Neural cell (in vitro differentiated cells): ENCODE results near the gene PRF1. TPM values are rescaled to one million over a fixed set of nuclear protein-coding genes. Genes with fewer than 3 reads are reported as not detected.
"Not testable (repeated sequence)": the region's sequence is repeated elsewhere in the genome, so short reads cannot be mapped to it uniquely, and the experiment has no call there.

Experiments used
- H2AFZ ChIP-seq: fragments of 200-600, 300-800 bp; sonication (generic), shearing (Covaris generic); 2 replicates; pipeline ENCODE4 v1.6.0; 2014; ENCODE audit warnings: low read depth, mild to moderate bottlenecking, antibody characterized with exemption, low read length, moderate library complexity
- H3F3A ChIP-seq: fragments of 200-600 bp; shearing (Covaris generic); 2 replicates; pipeline ENCODE4 v1.6.1; 2016; ENCODE audit warnings: mild to moderate bottlenecking, moderate library complexity, mixed read lengths, antibody characterized with exemption, low read length; ENCODE audit not compliant: insufficient read depth, poor library complexity, severe bottlenecking
- H3K27ac ChIP-seq: fragments of 200-600, 300-800 bp; sonication (generic), shearing (Covaris generic); 2 replicates; pipeline ENCODE4 v1.5.1; 2014; ENCODE audit warnings: mild to moderate bottlenecking, low read length, moderate library complexity
- H3K27me3 ChIP-seq: fragments of 300-800, 200-600 bp; sonication (generic), shearing (Covaris generic); 2 replicates; pipeline ENCODE4 v1.6.0; 2014; ENCODE audit warnings: mild to moderate bottlenecking, low read depth, low read length, moderate library complexity; ENCODE audit not compliant: insufficient read depth
- H3K36me3 ChIP-seq: fragments of 300-800, 200-600 bp; sonication (generic), shearing (Covaris generic); 2 replicates; pipeline ENCODE4 v1.5.1; 2014; ENCODE audit warnings: mild to moderate bottlenecking, antibody characterized with exemption, low read length, moderate library complexity; ENCODE audit not compliant: insufficient read depth
- H3K4me2 ChIP-seq: fragments of 300-800, 200-600 bp; sonication (generic), shearing (Covaris generic); 2 replicates; pipeline ENCODE4 v1.6.0; 2014; ENCODE audit warnings: mild to moderate bottlenecking, low read length
- H3K4me3 ChIP-seq: fragments of 300-800, 200-600 bp; sonication (generic), shearing (Covaris generic); 2 replicates; pipeline ENCODE4 v1.5.1; 2014; ENCODE audit warnings: mild to moderate bottlenecking, low read length, moderate library complexity
- H3K79me2 ChIP-seq: fragments of 200-600 bp; shearing (Covaris generic); replicated peaks from 2 replicates; pipeline ENCODE4 v1.6.0; 2014; ENCODE audit warnings: mild to moderate bottlenecking, low read length, moderate library complexity; ENCODE audit not compliant: insufficient read depth
- H3K9ac ChIP-seq: fragments of 300-800, 200-600 bp; sonication (generic), shearing (Covaris generic); 2 replicates; pipeline ENCODE4 v1.6.1; 2016; ENCODE audit warnings: mild to moderate bottlenecking, low read length, mixed read lengths
- H3K9me2 ChIP-seq: fragments of 200-600 bp; shearing (Covaris generic); 2 replicates; pipeline ENCODE4 v1.6.1; 2016; ENCODE audit warnings: mild to moderate bottlenecking, low read length, mixed read lengths; ENCODE audit not compliant: insufficient read depth
- H3K9me3 ChIP-seq: fragments of 200-600, 300-800 bp; sonication (generic), shearing (Covaris generic); 2 replicates; pipeline ENCODE4 v1.6.1; 2016; ENCODE audit warnings: mild to moderate bottlenecking, mixed run types, low read length, moderate library complexity, mixed read lengths
- H4K20me1 ChIP-seq: fragments of 200-600 bp; shearing (Covaris generic); 2 replicates; pipeline ENCODE4 v1.6.1; 2016; ENCODE audit warnings: mild to moderate bottlenecking, mixed run types; ENCODE audit not compliant: insufficient read depth
- CTCF ChIP-seq: fragments of 450-650 bp; IDR thresholded peaks from 2 replicates; pipeline ENCODE4 v1.5.1; 2014; ENCODE audit warnings: antibody characterized with exemption, mild to moderate bottlenecking, moderate library complexity; ENCODE audit not compliant: poor library complexity, severe bottlenecking
- EP300 ChIP-seq: fragments of 450-650 bp; conservative IDR thresholded peaks from 2 replicates; pipeline ENCODE4 v1.6.1; 2014; ENCODE audit warnings: antibody characterized with exemption, mild to moderate bottlenecking, moderate library complexity; ENCODE audit not compliant: poor library complexity, severe bottlenecking
- EZH2 ChIP-seq: fragments of 200-600, 300-800 bp; shearing (Covaris generic), sonication (generic); IDR thresholded peaks from 2 replicates; pipeline ENCODE4 v1.6.1; 2014; ENCODE audit warnings: antibody characterized with exemption, low read length, borderline replicate concordance, mild to moderate bottlenecking; ENCODE audit not compliant: insufficient read depth, poor library complexity, severe bottlenecking
- MXI1 ChIP-seq: fragments of 450-650 bp; conservative IDR thresholded peaks from 2 replicates; pipeline ENCODE4 v1.6.1; 2014; ENCODE audit warnings: antibody characterized with exemption, mild to moderate bottlenecking; ENCODE audit not compliant: poor library complexity, severe bottlenecking
- POLR2AphosphoS5 ChIP-seq: IDR thresholded peaks from 2 replicates; pipeline ENCODE4 v1.6.1; 2012
- RAD21 ChIP-seq: fragments of 450-650 bp; conservative IDR thresholded peaks from 2 replicates; pipeline ENCODE4 v1.6.1; 2014; ENCODE audit warnings: antibody characterized with exemption, mild to moderate bottlenecking, moderate library complexity
- SMC3 ChIP-seq: fragments of 450-650 bp; conservative IDR thresholded peaks from 2 replicates; pipeline ENCODE4 v1.6.1; 2014; ENCODE audit warnings: antibody characterized with exemption, mild to moderate bottlenecking, moderate library complexity; ENCODE audit not compliant: poor library complexity
- TAF1 ChIP-seq: IDR thresholded peaks from 2 replicates; pipeline ENCODE4 v1.6.1; 2012; ENCODE audit warnings: low read depth
- polyA plus RNA-seq: library from polyadenylated mRNA; depleted of rRNA; stranded (reverse); fragments of >200 nt; gene quantifications from 2 replicates; pipeline ENCODE4 v1.2.3, GENCODE V29; 2014

PRF1 gene
- polyA plus RNA-seq, 1 donor from 2014 or later = not detected

- no peak overlapping the region for H3K4me3 ChIP-seq
- no peaks in the 10 kb centered on the region for H3K27me3 ChIP-seq
- TF ChIP-seq POLR2AphosphoS5 = no peak
- TF ChIP-seq MXI1 = no peak
- no peak for TF ChIP-seq EZH2
- H3K9ac ChIP-seq = no peak overlapping the region
- no peaks in the 10 kb centered on the region for H3K36me3 ChIP-seq
- H3K27ac ChIP-seq = no peak overlapping the region
- H3K4me2 ChIP-seq = no peak overlapping the region
- H3F3A ChIP-seq = no peaks in the 10 kb centered on the region
- H3K9me3 ChIP-seq = no peaks in the 10 kb centered on the region
- no peak overlapping the region for H2AFZ ChIP-seq
- no peaks in the 10 kb centered on the region for H4K20me1 ChIP-seq
- no peaks in the 10 kb centered on the region for H3K9me2 ChIP-seq
- H3K79me2 ChIP-seq = no peaks in the 10 kb centered on the region
Measured at GRCh38 chr10:70582793-70583668, 19.5 kb downstream of the PRF1 start.

- not testable (repeated sequence) for H3K9me3 ChIP-seq, H3K27ac ChIP-seq, H3K79me2 ChIP-seq, H3F3A ChIP-seq, H3K36me3 ChIP-seq, H3K9ac ChIP-seq, H2AFZ ChIP-seq, H3K4me2 ChIP-seq, H3K9me2 ChIP-seq, H4K20me1 ChIP-seq, H3K27me3 ChIP-seq, H3K4me3 ChIP-seq
Measured at GRCh38 chr10:70581176-70581575, 21.4 kb downstream of the PRF1 start.

- H3K27me3 ChIP-seq = no peaks in the 10 kb centered on the region
- H3K27ac ChIP-seq = no peak overlapping the region
- H3K4me3 ChIP-seq = no peak overlapping the region
- H2AFZ ChIP-seq = no peak overlapping the region
- no peaks in the 10 kb centered on the region for H3K36me3 ChIP-seq
- TF ChIP-seq SMC3 = no peak
- no peak for TF ChIP-seq EZH2
- no peak for TF ChIP-seq CTCF
- TF ChIP-seq POLR2AphosphoS5 = no peak
- TF ChIP-seq TAF1 = no peak
- TF ChIP-seq RAD21 = no peak
- TF ChIP-seq EP300 = no peak
- no peak for TF ChIP-seq MXI1
- H3K79me2 ChIP-seq = no peaks in the 10 kb centered on the region
- no peak overlapping the region for H3K4me2 ChIP-seq
- H4K20me1 ChIP-seq = no peaks in the 10 kb centered on the region
- no peaks in the 10 kb centered on the region for H3K9me3 ChIP-seq
- H3K9me2 ChIP-seq = no peaks in the 10 kb centered on the region
- H3F3A ChIP-seq = no peaks in the 10 kb centered on the region
- H3K9ac ChIP-seq = no peak overlapping the region
Measured at GRCh38 chr10:70579234-70580002, 23.1 kb downstream of the PRF1 start.
